Aorta (tissue), 5 donors: ENCODE results near the gene RUBCN. TPM values are rescaled to one million over a fixed set of nuclear protein-coding genes. Genes with fewer than 3 reads are reported as not detected.
"Not testable (repeated sequence)": the region's sequence is repeated elsewhere in the genome, so short reads cannot be mapped to it uniquely, and the experiment has no call there.

Experiments used
- ATAC-seq: fragments of 200-7000 bp; cut with Tn5 transposase; one replicate; pipeline ENCODE4 v1.9.1; 2022; ENCODE audit warnings: moderate library complexity; ENCODE audit not compliant: low FRiP score
- DNase-seq, 2 donors: peaks; one replicate each; pipeline ENCODE4 v3.0.0-alpha.2; 2020
- H3K27ac ChIP-seq, 2 donors: one replicate each; pipeline ENCODE4 v1.5.1; 2013; ENCODE audit warnings: low read length in 2 of 2, mild to moderate bottlenecking in 2 of 2, moderate library complexity in 2 of 2, control low read depth in 1 of 2, inconsistent platforms in 1 of 2, low read depth in 1 of 2
- H3K27me3 ChIP-seq, 2 donors: one replicate each; pipeline ENCODE4 v1.6.1; 2013; ENCODE audit warnings: control low read depth in 1 of 2, low read length in 1 of 2, mild to moderate bottlenecking in 1 of 2, moderate library complexity in 1 of 2; ENCODE audit not compliant: insufficient read depth in 2 of 2, control insufficient read depth in 1 of 2
- H3K36me3 ChIP-seq, 2 donors: one replicate each; pipeline ENCODE4 v1.6.1; 2013; ENCODE audit warnings: control low read depth in 1 of 2, low read length in 1 of 2, mild to moderate bottlenecking in 1 of 2; ENCODE audit not compliant: insufficient read depth in 2 of 2, control insufficient read depth in 1 of 2
- H3K4me1 ChIP-seq, 2 donors: one replicate each; pipeline ENCODE4 v1.6.1; 2013; ENCODE audit warnings: low read length in 2 of 2, control low read depth in 1 of 2, mild to moderate bottlenecking in 1 of 2, moderate library complexity in 1 of 2; ENCODE audit not compliant: insufficient read depth in 2 of 2, control insufficient read depth in 1 of 2
- H3K4me3 ChIP-seq, 2 donors: one replicate each; pipeline ENCODE4 v1.5.1; 2013; ENCODE audit warnings: low read length in 2 of 2, control low read depth in 1 of 2, mild to moderate bottlenecking in 1 of 2
- H3K9me3 ChIP-seq: one replicate; pipeline ENCODE4 v1.6.1; 2013; ENCODE audit warnings: mild to moderate bottlenecking, low read length; ENCODE audit not compliant: control insufficient read depth
- WGBS, 2 donors: extraction: QIAGEN DNeasy Blood & Tissue Kit; methylation state at CpG; one replicate each; pipeline ENCODE4 v1.1.7; 2013; 5-methylcytosine and 5-hydroxymethylcytosine counted together
- intact Hi-C, 2 donors: fragments of 100-400 bp; cut with DNase I; formaldehyde crosslinking; loops; one replicate each; pipeline versions ENCODE4 v1.14.2 to v1.15.0; 2022
- polyA plus RNA-seq, 2 donors: library from polyadenylated mRNA; stranded (reverse); fragments of 200-250 nt; gene quantifications; one replicate each; pipeline ENCODE4 v1.2.3, GENCODE V29; 2013
- total RNA-seq, 2 donors: library from RNA; stranded (reverse); fragmentation: NEBNext Ultra II Directional; extraction: Animal tissue kit (Norgen Biotek cat#: 25700); gene quantifications; one replicate each; pipeline ENCODE4 v1.2.1, GENCODE V29; 2021
- donor health status: healthy with polysubstance abuse.
- donor health status: Bipolar disorder and iron deficiency.
- donor health status: DM: no; HTN: no; CAD: no.
- donor health status: DM: no; HTN: no; CAD: no.
- donor health status: DM: yes; HTN: yes; CAD: no.

RUBCN gene
- total and polyA plus RNA-seq, 4 donors: 6.9 to 41.1 (median 26.3) TPM

DNA sequence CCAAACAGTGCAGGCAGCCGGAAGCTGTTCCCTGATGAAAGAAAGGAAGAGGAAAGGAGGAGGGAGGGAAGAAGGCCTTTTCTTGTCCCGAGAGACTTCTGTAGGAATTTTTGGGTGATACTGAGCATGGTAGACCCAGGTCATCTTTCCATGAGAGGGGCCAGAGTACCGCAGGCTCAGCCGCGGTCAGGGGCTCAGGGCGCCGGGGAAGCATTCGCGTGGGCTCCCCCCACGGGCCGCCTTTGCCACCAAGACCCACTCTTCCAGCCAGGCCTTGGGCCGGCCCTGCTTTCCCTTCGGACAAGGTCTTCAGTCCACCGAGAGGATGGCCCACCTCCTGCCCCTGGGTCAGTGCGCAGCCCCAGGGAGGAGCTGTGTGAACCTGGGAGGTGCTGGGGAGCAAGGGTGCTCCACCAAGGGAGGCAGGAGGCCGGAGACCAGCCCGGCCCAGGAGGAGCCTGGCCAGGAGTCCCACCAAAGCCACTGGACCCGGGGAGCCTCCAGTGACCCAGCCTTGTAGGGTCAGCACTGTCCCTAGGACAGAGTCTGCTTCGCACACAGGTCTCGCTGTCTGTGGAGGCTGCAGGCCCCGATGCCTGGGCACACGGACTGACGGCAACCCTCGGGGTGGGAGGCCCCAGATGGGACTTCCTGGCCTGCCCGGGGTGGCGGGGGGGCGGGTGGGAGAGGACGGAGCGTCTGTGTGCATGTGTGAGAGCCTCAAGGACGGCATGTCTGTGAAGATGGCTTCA lies 79.0 kb downstream of the RUBCN start:
- H3K4me1 ChIP-seq, H3K36me3 ChIP-seq, H3K9me3 ChIP-seq, H3K4me3 ChIP-seq, H3K27ac ChIP-seq, H3K27me3 ChIP-seq, intact Hi-C loops: not testable (repeated sequence)
- 87 to 89% methylated on average over 17 to 24 of the region's 30 CpGs for WGBS, 2 donors
- DNase-seq (peak in 1 of 2 donors; percentile 65), ATAC-seq (peak; percentile 48)

DNA sequence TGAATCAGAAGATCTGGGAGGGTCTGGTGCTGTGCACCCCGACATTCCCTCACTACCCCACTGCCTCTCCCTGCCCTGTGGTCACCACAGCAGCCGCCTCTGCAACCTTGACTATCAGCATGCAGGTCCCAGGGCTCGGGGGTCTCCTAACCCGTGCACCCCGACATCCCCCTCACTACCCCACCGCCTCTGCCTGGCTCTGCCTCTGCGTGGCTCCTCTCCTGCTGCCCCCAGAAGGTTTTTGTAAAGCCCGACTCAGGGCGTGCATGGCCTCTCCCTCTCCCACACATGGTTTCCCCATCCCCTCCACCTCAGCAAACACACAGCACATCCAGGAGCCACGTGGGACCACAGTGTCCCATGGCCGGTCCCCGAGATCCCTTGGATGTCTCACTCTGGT lies 79.7 kb downstream of the RUBCN start:
- ATAC-seq, intact Hi-C loops, H3K4me3 ChIP-seq, H3K27ac ChIP-seq, H3K36me3 ChIP-seq, H3K9me3 ChIP-seq, H3K27me3 ChIP-seq, H3K4me1 ChIP-seq: not testable (repeated sequence)
- peak in 1 of 2 donors; percentile 61 for DNase-seq
- WGBS, 2 donors: 85 to 90% methylated on average over 11 of the region's 12 CpGs

DNA sequence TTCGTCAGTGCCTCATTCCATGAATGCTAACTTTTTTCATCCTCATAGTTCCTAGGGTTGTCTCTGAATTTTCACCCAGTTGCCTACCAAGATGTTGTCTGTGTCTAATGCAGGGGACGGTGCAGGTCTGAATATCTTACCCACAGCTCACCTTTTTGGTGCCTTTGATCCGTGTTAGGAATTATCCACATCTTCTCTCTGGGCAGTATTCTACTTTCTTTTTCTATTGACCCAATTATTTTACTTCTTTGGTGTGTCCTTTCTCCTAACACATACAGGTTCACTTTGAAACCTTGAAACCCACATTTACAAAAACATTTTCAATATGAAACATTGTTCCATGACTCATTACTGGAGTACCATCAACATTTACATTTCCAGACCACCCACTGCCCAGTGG lies 80.6 kb downstream of the RUBCN start:
- H3K9me3 ChIP-seq, DNase-seq, intact Hi-C loops, ATAC-seq, H3K4me3 ChIP-seq, H3K4me1 ChIP-seq, H3K36me3 ChIP-seq, H3K27me3 ChIP-seq, H3K27ac ChIP-seq: not testable (repeated sequence)
- WGBS, 2 donors: 87 to 92% methylated on average over 2 of the region's 3 CpGs

DNA sequence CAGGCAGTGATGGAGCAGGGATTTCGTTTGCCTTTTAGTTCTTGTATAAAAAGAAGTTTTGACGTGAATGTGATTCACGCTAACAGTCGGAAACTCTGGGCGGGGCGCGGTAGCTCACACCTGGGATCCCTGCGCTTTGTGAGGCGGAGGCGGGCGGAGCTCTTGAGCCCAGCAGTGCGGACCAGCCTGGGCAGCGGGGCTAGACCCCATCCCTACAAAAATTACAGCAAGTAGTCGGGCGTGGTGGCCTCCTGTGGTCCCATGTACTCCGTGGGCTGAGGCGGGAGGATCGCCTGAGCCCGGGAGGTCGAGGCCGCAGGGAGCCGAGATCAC lies 81.7 kb downstream of the RUBCN start:
- H3K4me1 ChIP-seq, H3K36me3 ChIP-seq, H3K4me3 ChIP-seq, H3K27ac ChIP-seq, H3K9me3 ChIP-seq, DNase-seq, ATAC-seq, H3K27me3 ChIP-seq, intact Hi-C loops: not testable (repeated sequence)
- 1% methylated on average over 13 of the region's 22 CpGs; no CpG with 5 or more reads in 1 of the 2 donors for WGBS, 2 donors

DNA sequence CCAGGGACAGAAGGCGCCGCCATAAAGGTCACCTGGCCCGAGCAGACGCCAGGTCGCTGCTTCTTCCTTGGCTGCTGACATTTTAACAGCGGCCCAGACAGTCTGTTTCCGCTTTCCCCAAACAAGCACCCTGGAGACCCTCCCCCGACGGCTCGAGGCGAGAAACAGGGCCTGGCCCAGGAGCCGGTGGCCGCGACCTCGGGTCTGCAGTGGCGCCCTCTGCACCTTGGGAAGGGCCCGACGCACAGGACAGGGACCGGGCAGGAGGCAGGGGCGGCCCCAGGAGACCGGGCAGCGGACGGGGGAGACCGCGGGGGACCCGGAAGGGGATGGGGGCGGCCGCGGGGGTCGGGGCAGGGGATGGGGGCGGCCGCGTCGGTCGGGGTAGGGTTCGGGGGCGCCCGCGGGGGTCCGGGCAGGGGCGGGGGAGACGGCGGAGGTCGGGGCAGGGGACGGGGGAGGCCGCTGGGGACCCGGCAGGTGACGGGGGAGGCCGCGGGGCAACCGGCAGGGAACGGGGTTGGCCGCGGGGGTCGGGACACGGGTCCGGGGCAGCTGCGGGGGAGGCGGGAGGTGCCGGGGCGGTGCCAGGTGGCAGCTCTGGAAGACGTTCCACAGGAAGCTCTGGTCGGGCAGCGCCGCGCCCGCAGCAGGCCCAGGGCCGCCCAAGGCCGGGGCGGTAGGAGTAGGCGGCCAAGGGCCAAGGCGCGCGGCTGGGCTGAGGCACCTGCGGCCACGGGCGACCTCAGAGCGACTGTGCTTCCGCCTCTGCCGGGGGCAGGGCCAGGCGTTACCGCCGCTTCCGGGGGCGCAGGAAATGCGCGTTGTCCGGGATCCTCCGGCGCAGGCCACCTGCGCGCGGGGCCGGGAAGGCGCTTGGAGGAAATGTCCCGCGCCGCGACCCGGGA lies 82.4 kb downstream of the RUBCN start:
- H3K9me3 ChIP-seq, H3K36me3 ChIP-seq, H3K27me3 ChIP-seq, intact Hi-C loops, H3K4me3 ChIP-seq, H3K27ac ChIP-seq, H3K4me1 ChIP-seq: not testable (repeated sequence)
- WGBS, 2 donors: 13 to 27% methylated on average over 12 to 21 of the region's 100 CpGs
- ATAC-seq (peak; percentile 96), DNase-seq (peak; percentile 64 to 80)

DNA sequence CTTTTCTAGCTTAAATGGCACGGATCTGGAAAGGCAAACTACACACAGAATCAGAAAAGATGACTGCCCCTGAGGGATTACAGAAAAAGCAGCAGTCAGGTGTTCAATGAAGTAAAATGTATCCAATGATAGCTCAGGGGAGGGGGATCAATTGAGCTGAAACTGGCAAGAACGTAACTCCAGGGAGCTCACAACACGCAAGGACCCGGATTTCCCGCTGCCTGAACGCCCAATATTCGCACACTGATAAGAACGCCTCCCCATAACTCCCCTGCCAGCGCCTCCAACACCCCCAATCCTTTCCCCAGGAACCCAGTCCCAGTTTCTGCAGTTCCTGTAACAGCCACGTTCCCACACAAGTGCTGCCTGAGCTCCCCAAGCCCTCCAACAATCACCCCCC lies 83.8 kb downstream of the RUBCN start:
- WGBS, 2 donors: 25 to 62% methylated on average over 1 to 7 of the region's 10 CpGs
- intact Hi-C loops, H3K9me3 ChIP-seq, H3K27me3 ChIP-seq, H3K36me3 ChIP-seq, H3K27ac ChIP-seq, H3K4me3 ChIP-seq, H3K4me1 ChIP-seq, DNase-seq, ATAC-seq: not testable (repeated sequence)

DNA sequence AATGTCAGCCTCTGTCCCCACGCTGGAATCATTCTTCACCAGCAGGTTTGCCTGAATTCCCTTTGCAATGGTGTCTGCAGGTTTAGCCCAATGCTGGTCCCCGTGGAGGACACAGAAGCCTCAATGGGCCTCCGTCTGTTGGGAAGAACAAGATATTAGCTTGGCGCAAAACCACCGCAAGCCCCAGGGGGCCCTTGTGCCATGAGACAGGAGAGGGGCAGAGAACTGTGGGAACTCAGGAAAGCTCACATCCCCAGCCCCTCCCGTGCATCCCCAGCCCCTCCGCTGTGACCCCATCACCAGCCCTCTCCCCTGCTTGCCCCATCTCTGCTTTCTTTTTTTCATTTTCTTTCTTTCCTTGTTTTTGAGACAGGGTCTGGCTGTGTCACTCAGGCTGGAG lies 89.1 kb downstream of the RUBCN start:
- H3K4me1 ChIP-seq, ATAC-seq, H3K27me3 ChIP-seq, DNase-seq, intact Hi-C loops, H3K27ac ChIP-seq, H3K36me3 ChIP-seq, H3K4me3 ChIP-seq, H3K9me3 ChIP-seq: not testable (repeated sequence)
- WGBS, 2 donors: 86 to 95% methylated on average over 2 to 7 of the region's 7 CpGs

DNA sequence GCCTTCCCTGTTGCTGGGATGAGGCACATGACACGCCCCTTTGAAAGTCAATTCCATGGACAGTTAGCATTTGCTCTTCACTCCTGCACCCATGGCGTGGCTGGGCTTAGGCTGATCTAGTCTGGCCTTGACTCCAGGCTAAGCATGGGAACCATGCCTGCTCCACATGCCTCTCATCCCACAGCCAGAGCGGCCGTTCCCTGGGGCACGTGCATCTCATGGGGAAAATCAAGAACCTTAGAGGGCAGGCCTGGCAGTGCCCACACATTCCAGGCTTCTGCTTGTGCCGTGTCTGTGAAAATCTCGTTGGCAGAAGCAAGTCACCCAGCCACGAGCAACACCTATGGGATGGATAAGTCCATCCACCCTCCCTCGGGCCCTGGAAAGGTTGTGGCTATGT lies 89.5 kb downstream of the RUBCN start:
- WGBS, 2 donors: 89 to 94% methylated on average over 7 to 8 of the region's 9 CpGs
- H3K9me3 ChIP-seq, ATAC-seq, intact Hi-C loops, H3K4me1 ChIP-seq, H3K4me3 ChIP-seq, H3K27me3 ChIP-seq, H3K36me3 ChIP-seq, DNase-seq, H3K27ac ChIP-seq: not testable (repeated sequence)

DNA sequence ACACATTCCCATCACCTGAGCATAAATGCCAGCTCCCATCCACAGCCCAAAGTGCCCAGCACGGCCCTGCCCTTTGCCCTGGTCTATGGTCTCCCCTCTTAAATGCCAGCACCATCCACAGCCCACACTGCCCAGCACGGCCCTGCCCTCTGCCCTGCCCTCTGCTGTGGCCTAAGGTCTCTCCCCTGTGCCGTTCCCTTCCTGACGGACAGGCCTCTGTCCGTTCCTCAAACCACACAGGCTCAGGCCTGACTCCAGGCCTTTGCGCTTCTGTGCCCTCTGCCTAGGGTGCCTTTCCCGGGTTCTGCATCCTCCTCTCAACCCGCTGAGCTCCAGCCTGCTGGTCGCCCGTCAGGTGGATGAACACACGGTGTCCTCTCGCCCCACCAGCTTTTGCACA lies 90.4 kb downstream of the RUBCN start:
- H3K27me3 ChIP-seq, H3K9me3 ChIP-seq, intact Hi-C loops, ATAC-seq, H3K27ac ChIP-seq, H3K4me1 ChIP-seq, H3K4me3 ChIP-seq, H3K36me3 ChIP-seq, DNase-seq: not testable (repeated sequence)
- 85 to 89% methylated on average over 9 to 12 of the region's 12 CpGs for WGBS, 2 donors
